ENCODE results near the gene TMEM256. TPM values are rescaled to one million over a fixed set of nuclear protein-coding genes. Genes with fewer than 3 reads are reported as not detected.

Gene TMEM256
- total RNA-seq, 2 donors from 2014 or later = 40.1 to 51.1 TPM

DNA sequence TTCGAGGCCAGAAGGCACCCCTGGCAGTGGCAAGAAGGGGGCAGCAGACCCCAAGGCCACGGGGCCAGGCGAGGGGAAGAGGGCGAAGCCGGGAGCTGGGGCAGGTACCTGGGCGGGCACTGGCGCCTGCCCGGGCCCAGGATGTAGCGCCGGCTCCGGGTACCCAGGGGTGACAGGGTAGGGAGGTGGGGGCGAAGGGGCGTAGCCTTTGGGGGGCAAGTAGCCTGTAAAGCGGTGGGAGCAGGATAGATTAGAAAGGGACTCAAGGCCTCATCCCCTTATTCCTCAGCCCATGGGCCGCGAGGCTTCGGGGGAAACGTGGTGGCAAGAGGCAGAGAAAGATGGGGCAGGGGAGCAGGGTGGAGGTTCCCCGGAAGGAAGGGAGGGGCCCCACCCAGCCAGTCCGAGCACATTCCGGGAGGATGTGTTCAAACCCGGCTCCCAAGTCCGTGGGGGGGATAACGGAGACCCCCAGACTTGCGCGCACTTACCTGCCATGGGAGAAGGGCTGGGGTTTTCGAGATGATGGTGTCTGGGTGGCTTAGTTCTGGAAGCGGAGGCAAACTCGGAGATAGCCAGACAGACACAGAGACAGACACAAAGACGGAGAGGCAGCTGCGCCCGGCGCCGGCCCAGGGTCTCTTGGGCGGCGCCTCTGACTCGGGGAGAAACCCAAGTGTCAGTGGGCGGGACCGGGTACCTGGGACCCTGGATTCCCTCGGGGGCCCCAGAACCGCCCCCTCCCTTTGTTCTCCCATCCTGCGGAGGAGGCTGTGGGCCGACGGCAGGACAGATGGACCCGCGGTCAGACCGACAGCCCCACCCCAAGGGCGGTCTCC is 10.1 kb downstream of the TMEM256 start:
- ATAC-seq (peak; percentile 54 to 59), DNase-seq (ENCODE audit: low spot score) (peak; percentile 68)
- no peaks in the 10 kb centered on the region for H3K9me3 Mint-ChIP-seq
- H3K27me3 Mint-ChIP-seq = no peaks in the 10 kb centered on the region
- H3K4me3 Mint-ChIP-seq = peak overlapping the region; percentile 88
- H3K4me1 Mint-ChIP-seq (ENCODE audit: low read depth in 2 of 2) = peaks cover 10 to 12% of the 10 kb centered on the region in 2 donors
- no peaks in the 10 kb centered on the region for H3K36me3 Mint-ChIP-seq
- peak overlapping the region; percentile 43 to 70 for H3K27ac Mint-ChIP-seq

GRCh38 chr17:7392696-7393612 is 10.9 kb downstream of the TMEM256 start:
- ATAC-seq (no peak), DNase-seq (ENCODE audit: low spot score) (no peak)
- peak overlapping the region; percentile 88 for H3K4me3 Mint-ChIP-seq
- H3K27ac Mint-ChIP-seq = no peak overlapping the region
- H3K9me3 Mint-ChIP-seq = no peaks in the 10 kb centered on the region
- H3K4me1 Mint-ChIP-seq (ENCODE audit: low read depth in 2 of 2) = peaks cover 10 to 12% of the 10 kb centered on the region in 2 donors
- H3K27me3 Mint-ChIP-seq = no peaks in the 10 kb centered on the region
- H3K36me3 Mint-ChIP-seq = no peaks in the 10 kb centered on the region

- DNase-seq (ENCODE audit: low spot score) (no peak), ATAC-seq (no peak)
- no peaks in the 10 kb centered on the region for H3K36me3 Mint-ChIP-seq
- no peak overlapping the region for H3K4me3 Mint-ChIP-seq
- no peak overlapping the region for H3K27ac Mint-ChIP-seq
- H3K27me3 Mint-ChIP-seq = no peaks in the 10 kb centered on the region
- H3K9me3 Mint-ChIP-seq = no peaks in the 10 kb centered on the region
- peaks cover 10 to 12% of the 10 kb centered on the region in 2 donors for H3K4me1 Mint-ChIP-seq (ENCODE audit: low read depth in 2 of 2)
Observed at GRCh38 chr17:7391307-7391706, 12.6 kb downstream of the TMEM256 start.

DNA sequence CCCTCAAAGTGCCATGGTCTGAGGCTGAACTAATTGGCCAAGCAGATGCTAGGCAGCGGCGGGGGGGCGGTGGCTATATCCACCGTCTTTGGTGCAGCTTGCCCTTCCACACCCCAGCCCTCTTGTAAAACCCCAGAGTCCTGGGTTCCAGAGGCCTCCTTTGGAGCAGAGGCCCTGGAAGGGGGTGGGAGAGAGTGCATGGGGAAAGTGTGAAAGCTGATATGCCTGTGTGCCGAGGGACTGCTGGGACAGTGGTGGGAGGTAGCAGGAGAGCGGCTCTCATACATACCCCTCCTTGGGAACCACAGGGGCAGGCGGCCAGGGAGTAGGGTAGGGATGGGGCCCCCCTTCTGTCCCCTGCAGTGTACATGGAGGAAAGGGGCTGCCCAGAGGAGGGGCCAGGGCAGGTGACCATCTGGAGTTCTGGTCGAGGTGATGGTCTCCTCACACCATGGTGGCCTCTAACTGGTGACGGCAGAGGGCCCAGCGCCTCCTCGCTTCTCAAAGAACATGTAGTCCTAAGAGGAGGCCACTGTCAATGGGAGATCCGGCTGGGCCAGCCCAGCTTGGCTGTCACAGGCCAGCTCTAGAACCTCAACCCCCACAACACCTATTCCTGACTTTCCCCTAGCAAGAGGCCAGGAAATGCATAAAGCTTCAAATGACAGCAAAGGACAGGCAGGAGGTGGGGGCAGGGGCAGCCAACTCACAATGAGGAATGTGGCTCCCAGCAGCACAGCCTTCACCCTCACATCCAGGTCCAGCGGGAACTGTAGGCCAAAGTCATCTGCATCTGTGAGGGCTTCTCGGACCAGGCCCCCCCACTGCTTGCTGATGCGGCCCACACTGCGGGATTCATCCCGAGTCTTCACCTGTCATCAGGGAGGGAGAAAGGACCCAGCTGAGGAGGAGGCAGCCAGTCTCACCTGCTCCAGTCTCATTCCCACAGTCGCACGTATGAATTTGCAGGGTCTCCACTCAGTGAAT is 13.7 kb downstream of the TMEM256 start:
- no peaks in the 10 kb centered on the region for H3K9me3 Mint-ChIP-seq
- ATAC-seq (no peak), DNase-seq (ENCODE audit: low spot score) (no peak)
- no peak overlapping the region for H3K27ac Mint-ChIP-seq
- no peaks in the 10 kb centered on the region for H3K36me3 Mint-ChIP-seq
- H3K27me3 Mint-ChIP-seq = no peaks in the 10 kb centered on the region
- no peak overlapping the region for H3K4me3 Mint-ChIP-seq
- H3K4me1 Mint-ChIP-seq (ENCODE audit: low read depth in 2 of 2) = peaks cover 9 to 12% of the 10 kb centered on the region in 2 donors

- H3K27ac Mint-ChIP-seq = no peak overlapping the region
- H3K9me3 Mint-ChIP-seq = no peaks in the 10 kb centered on the region
- H3K4me1 Mint-ChIP-seq (ENCODE audit: low read depth in 2 of 2) = peaks cover 4 to 8% of the 10 kb centered on the region in 2 donors
- H3K27me3 Mint-ChIP-seq = no peaks in the 10 kb centered on the region
- H3K4me3 Mint-ChIP-seq = no peak overlapping the region
- ATAC-seq (no peak), DNase-seq (ENCODE audit: low spot score) (no peak)
- no peaks in the 10 kb centered on the region for H3K36me3 Mint-ChIP-seq
Observed at GRCh38 chr17:7388856-7389255, 15.0 kb downstream of the TMEM256 start.

- H3K36me3 Mint-ChIP-seq = no peaks in the 10 kb centered on the region
- ATAC-seq (no peak), DNase-seq (ENCODE audit: low spot score) (no peak)
- no peaks in the 10 kb centered on the region for H3K9me3 Mint-ChIP-seq
- H3K27ac Mint-ChIP-seq = no peak overlapping the region
- peak overlapping the region; percentile 22 for H3K4me3 Mint-ChIP-seq
- H3K4me1 Mint-ChIP-seq (ENCODE audit: low read depth in 2 of 2) = peaks cover 0 to 5% of the 10 kb centered on the region in 2 donors
- peaks cover 21% of the 10 kb centered on the region in 2 donors for H3K27me3 Mint-ChIP-seq
Observed at GRCh38 chr17:7384489-7385081, 19.3 kb downstream of the TMEM256 start.

GRCh38 chr17:7383742-7384488 is 20.0 kb downstream of the TMEM256 start:
- peaks cover 28% of the 10 kb centered on the region in 2 donors for H3K27me3 Mint-ChIP-seq
- peak overlapping the region; percentile 22 for H3K4me3 Mint-ChIP-seq
- DNase-seq (ENCODE audit: low spot score) (no peak), ATAC-seq (peak; percentile 94 to 95)
- peaks cover 6% of the 10 kb centered on the region for H3K36me3 Mint-ChIP-seq
- H3K4me1 Mint-ChIP-seq (ENCODE audit: low read depth in 2 of 2) = peaks cover 0 to 5% of the 10 kb centered on the region in 2 donors
- peaks cover 3% of the 10 kb centered on the region for H3K9me3 Mint-ChIP-seq
- H3K27ac Mint-ChIP-seq = no peak overlapping the region

GRCh38 chr17:7383371-7383741 is 20.5 kb downstream of the TMEM256 start:
- no peak overlapping the region for H3K27ac Mint-ChIP-seq
- no peak overlapping the region for H3K4me3 Mint-ChIP-seq

DNA sequence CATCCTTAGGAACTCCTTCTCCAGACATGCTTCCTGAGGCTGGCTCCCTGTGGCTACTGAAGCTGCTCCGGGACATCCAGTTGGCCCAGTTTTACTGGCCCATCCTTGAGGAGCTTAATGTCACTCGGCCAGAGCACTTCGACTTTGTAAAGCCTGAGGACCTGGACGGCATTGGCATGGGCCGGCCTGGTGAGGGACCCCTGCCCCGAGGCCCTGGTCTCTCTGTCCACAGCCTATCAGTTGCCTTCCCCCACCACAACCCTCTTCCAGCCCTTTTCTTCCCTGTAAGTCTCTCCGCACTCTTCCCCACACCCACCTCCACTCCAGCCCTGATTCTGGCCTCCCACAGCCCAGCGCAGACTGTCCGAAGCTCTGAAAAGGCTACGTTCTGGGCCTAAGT is 21.0 kb downstream of the TMEM256 start:
- H3K27me3 Mint-ChIP-seq = peaks cover 28 to 30% of the 10 kb centered on the region in 2 donors
- peaks cover 3% of the 10 kb centered on the region for H3K9me3 Mint-ChIP-seq
- H3K27ac Mint-ChIP-seq = no peak overlapping the region
- no peak for ATAC-seq
- peaks cover 0 to 5% of the 10 kb centered on the region in 2 donors for H3K4me1 Mint-ChIP-seq (ENCODE audit: low read depth in 2 of 2)
- peaks cover 6% of the 10 kb centered on the region for H3K36me3 Mint-ChIP-seq
- H3K4me3 Mint-ChIP-seq = no peak overlapping the region
- no peak for DNase-seq (ENCODE audit: low spot score)

More at GRCh38 chr17:7383371-7383741, 20.5 kb downstream of the TMEM256 start:
- peaks cover 28 to 30% of the 10 kb centered on the region in 2 donors for H3K27me3 Mint-ChIP-seq
- peaks cover 0 to 5% of the 10 kb centered on the region in 2 donors for H3K4me1 Mint-ChIP-seq (ENCODE audit: low read depth in 2 of 2)
- H3K9me3 Mint-ChIP-seq = peaks cover 3% of the 10 kb centered on the region
- DNase-seq (ENCODE audit: low spot score) = no peak
- peaks cover 6% of the 10 kb centered on the region for H3K36me3 Mint-ChIP-seq
- no peak for ATAC-seq

DNA sequence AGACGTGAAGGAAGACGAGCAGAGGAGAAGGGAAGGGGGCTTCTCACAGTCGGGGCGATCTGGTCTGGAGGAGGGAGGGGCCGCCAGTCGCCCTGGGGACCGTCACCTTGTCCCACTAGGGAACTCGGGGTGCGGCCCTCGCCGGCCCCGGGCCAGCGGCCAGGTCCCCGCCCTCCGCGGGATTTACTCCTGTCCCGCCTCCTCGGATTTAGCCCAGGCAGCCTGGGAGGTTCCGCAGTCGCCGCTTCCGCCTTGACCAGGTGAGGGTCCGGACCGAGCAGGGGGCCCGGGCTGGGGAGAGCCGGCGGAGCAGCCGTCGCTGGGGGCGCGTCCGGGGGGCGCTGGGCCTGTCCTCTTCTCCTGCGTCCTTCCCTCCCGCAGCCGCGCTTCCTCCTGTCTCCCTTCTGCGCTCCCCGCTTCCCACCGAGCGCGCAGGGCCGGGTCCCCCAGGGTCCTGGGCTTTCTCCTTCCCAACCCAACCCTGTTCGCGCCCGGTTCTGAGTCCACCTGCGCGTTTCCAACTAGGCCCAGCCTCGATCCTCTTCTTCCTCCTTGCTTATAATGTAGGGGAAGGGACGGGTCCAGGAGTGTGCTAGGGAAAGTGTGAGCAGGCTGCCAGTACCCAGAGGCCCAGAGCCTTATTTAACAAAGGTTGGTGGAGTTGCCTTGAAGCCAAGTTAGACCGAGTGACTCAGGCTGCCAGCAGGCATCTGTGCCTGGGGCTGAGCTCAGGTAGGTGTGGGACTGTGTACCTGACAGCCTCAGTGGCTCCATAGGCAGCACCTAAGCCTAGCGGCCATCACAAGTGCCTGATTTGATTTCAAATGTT is 22.8 kb downstream of the TMEM256 start, which contains the start of gene TNK1:
Gene TNK1, plus strand, starts transcription at position 235 of the 829 bp plus-strand sequence. CDS start 1,838 bp downstream, outside the sequence.
- H3K4me1 Mint-ChIP-seq (ENCODE audit: low read depth in 2 of 2) = peaks cover 0 to 5% of the 10 kb centered on the region in 2 donors
- no peak within 1 kb of the TSS for H3K4me3 Mint-ChIP-seq
- ATAC-seq = no peak
- peaks cover 32 to 39% of the 10 kb centered on the region in 2 donors for H3K27me3 Mint-ChIP-seq
- H3K9me3 Mint-ChIP-seq = peaks cover 3% of the 10 kb centered on the region
- peaks cover 6% of the 10 kb centered on the region for H3K36me3 Mint-ChIP-seq
- H3K27ac Mint-ChIP-seq = no peak within 1 kb of the TSS
- no peak for DNase-seq (ENCODE audit: low spot score)

GRCh38 chr17:7380321-7380720 is 23.6 kb downstream of the TMEM256 start:
- Mint-ChIP-seq H3K27me3 (peaks cover 32 to 39% of the 10 kb centered on the region in 2 donors), H3K27ac (no peak overlapping the region), H3K4me1 (ENCODE audit: low read depth in 2 of 2) (peaks cover 0 to 5% of the 10 kb centered on the region in 2 donors), H3K9me3 (peaks cover 3% of the 10 kb centered on the region), H3K4me3 (no peak overlapping the region), H3K36me3 (peaks cover 6% of the 10 kb centered on the region)
- DNase-seq (ENCODE audit: low spot score) = no peak
- ATAC-seq = no peak
